ENCODE data around the gene ADARB2.
"Not testable (repeated sequence)": the region's sequence is repeated elsewhere in the genome, so short reads cannot be mapped to it uniquely, and the experiment has no call there.

The ADARB2 gene

DNA sequence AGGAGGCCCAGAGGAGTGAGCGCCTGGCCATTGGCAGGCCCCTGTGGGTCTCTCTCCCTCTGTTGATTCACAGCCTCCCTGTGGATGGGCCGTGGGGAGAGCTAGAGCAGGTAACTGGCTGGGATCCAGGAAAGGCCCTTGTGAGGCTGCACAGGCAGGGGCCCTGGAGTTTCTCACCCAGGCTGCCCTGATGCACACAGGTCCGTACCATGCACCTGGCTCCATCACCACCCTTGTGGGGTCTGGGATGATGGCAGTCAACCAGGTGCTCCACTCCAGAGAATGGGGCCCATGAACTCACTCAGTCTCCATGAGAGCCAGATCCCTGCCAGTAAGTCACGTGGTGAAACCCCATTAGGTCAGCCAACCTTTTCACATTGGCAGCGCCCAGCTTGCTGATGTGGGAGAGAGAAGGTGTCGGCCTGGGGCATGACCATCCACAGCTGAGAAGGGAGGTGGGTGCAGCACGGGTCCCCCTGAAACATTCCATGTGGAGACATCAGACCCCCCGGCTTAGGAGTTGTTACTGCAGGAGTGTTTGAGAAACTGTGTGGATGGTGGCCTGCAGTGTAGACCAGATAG is 320.8 kb downstream of the ADARB2 start:
- DNase-seq (ENCODE audit: low read depth in 2 of 3, low spot score in 1 of 3), result no peak

DNA sequence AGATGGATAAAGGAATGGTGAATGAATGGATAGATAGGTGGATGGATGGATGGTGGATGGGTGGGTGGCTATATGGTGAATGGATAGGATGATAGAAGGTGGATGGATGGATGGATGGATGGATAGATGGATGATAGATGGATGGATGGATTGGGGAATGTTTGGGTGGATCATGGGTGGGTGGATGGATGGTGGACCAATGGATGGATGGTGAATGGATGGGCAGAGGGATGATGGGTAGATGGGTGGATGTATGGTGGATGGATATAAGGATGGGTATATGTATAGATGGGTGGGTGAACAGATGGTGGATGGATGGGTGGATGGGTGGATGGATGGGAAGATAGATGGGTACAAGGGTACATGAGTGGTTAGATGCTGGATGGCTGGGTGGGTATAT is 322.4 kb downstream of the ADARB2 start:
- no peak for DNase-seq (ENCODE audit: low read depth in 2 of 3, low spot score in 1 of 3)

DNA sequence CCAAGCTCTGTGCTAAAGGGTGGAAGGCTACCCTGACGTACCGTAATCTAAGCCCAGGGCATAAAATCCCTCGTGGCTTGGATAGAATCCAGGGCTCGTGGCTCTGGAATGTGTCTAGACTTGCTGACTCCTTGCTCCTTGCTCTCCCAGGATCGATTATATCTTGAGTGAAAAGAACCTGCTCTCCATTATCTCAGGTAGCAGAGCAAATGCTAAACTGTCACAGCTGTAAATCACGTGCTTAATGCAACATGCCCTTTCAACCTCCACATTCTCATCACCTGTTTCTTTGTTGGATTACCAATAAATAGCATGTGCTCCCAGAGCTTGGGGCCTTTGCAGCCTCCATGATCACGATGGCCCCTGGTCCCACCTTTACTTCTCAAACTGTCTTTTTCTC is 323.0 kb downstream of the ADARB2 start:
- not testable (repeated sequence) for DNase-seq (ENCODE audit: low read depth in 2 of 3, low spot score in 1 of 3)

DNA sequence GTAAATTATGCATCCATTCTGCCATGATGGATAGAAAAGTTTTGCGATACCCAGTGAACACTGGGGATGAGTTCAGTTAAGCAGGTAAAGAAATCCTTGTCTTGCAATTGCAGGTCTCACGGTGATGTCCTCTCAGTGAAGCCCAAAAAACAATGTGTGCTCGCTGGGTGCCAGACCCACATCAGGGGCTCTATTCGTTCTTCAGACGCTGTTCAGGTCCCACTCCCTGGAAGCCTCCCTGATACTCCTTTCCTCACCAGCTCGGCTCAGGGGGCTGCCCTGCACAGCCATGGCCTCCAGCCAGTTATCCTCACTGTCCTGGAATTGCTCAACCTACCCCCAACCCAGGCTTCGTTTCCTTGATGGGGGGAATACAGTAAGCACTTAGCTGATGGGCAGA is 323.5 kb downstream of the ADARB2 start:
- DNase-seq (ENCODE audit: low read depth in 2 of 3, low spot score in 1 of 3), result no peak

DNA sequence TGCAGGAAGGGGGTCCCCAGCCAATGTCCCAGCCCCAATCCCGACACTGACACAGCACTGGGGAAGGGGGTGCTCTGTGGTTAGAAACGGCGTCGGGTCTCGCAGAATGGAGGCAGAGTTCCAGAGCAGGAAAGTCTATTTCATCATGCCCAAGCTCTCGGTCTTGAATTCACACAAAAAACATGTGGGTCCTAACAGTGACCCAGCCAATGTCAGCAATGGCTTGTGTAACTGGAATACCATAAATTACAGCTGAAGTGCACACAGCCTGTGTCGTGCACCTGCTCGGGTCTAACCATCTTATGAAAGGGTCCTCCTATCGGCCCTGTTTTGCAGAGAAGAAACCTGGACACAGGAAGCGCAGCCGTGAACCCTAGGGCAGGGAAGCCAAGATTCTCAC is 324.1 kb downstream of the ADARB2 start:
- no peak for DNase-seq (ENCODE audit: low read depth in 2 of 3, low spot score in 1 of 3)

DNA sequence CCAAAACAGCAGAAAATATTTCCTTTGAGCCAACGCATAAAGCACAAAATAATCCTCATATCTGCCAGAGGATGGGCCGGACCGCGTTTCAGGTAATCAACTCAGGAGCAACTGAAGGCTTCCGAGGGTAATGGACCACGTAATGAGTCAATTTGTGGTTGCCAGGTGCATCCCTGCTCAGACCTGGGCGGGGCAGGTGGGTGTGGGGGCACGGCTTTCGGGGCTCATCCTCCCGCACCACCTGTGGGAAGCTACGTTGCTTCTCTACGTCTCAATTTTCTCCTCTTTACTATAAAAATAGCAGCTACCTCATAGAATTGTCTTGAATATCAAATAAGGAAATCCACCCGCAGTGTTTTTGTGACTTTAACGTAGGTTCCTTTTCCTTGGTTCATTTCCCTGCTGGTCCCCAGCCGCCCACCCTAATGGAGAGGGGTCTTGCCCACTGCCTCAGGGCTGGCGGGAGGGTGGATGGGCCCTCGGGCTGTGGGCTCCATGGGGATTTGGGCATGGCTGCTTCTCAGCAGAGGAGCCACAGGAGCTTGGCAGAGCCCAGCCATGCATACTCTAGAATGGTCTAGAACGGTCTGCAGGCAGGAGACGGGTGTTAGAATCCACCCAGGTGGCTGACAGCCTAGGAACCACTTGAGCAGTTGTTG is 324.7 kb downstream of the ADARB2 start:
- no peak for DNase-seq (ENCODE audit: low read depth in 2 of 3, low spot score in 1 of 3)

GRCh38 chr10:1411956-1412355 is 325.4 kb downstream of the ADARB2 start:
- DNase-seq (ENCODE audit: low read depth in 2 of 3, low spot score in 1 of 3), result no peak

GRCh38 chr10:1411451-1411850 is 325.9 kb downstream of the ADARB2 start:
- no peak for DNase-seq (ENCODE audit: low read depth in 2 of 3, low spot score in 1 of 3)

- no peak for DNase-seq (ENCODE audit: low read depth in 2 of 3, low spot score in 1 of 3)
Measured at GRCh38 chr10:1410469-1411395, 326.6 kb downstream of the ADARB2 start.

GRCh38 chr10:1410032-1410431 is 327.3 kb downstream of the ADARB2 start:
- no peak for DNase-seq (ENCODE audit: low read depth in 2 of 3, low spot score in 1 of 3)

DNA sequence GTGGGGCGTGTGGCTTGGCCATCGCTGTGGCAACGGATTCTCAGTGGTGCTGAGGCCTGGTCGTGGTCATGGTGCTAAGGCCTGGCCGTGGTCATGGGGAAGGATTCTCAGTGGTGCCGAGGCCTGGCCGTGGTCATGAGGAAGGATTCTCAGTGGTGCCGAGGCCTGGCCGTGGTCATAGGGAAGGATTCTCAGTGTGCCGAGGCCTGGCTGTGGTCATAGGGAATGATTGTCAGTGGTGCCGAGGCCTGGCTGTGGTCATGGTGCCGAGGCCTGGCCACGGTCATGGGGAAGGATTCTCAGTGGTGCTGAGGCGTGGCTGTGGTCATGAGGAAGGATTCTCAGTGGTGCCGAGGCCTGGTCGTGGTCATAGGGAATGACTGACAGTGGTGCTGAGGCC is 327.9 kb downstream of the ADARB2 start:
- DNase-seq (ENCODE audit: low read depth in 2 of 3, low spot score in 1 of 3), result no peak

DNA sequence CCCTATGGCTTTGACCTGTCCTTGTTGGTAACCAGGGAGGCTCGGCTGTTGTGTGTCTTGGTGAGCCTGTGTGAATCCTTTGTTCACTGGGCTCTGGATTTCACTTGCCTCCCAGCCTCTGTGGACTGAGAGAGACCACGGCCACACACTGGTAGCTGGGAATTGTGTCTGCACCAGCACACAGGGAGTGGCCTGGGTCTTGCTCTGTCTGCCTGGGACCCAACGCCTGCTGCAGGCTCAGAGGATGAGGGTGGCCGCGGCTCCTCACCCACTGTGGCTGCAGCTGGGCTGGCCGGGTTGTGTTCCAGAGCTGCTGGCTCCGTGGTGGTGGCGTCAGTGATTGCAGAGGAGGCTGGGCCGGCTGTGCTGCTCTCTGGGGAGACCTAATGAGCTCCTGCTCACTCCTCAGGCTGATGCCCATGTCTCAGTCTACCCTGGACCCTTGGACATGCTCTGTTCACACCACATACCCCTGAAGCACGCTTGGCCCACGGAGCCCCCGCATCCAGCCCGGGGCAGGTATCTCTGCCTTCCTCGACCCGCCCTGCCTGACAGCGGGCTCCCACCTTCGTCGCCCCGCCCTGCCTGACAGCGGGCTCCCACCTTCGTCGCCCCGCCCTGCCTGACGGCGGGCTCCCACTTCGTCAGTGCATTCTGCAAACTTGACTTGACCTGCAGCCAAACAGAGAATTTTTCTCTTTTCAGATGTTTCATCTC is 328.5 kb downstream of the ADARB2 start:
- DNase-seq (ENCODE audit: low read depth in 2 of 3, low spot score in 1 of 3), result no peak

- DNase-seq (ENCODE audit: low read depth in 2 of 3, low spot score in 1 of 3), result no peak
Measured at GRCh38 chr10:1406967-1407945, 330.1 kb downstream of the ADARB2 start.

- no peak for DNase-seq (ENCODE audit: low read depth in 2 of 3, low spot score in 1 of 3)
Measured at GRCh38 chr10:1406132-1406966, 331.0 kb downstream of the ADARB2 start.

DNA sequence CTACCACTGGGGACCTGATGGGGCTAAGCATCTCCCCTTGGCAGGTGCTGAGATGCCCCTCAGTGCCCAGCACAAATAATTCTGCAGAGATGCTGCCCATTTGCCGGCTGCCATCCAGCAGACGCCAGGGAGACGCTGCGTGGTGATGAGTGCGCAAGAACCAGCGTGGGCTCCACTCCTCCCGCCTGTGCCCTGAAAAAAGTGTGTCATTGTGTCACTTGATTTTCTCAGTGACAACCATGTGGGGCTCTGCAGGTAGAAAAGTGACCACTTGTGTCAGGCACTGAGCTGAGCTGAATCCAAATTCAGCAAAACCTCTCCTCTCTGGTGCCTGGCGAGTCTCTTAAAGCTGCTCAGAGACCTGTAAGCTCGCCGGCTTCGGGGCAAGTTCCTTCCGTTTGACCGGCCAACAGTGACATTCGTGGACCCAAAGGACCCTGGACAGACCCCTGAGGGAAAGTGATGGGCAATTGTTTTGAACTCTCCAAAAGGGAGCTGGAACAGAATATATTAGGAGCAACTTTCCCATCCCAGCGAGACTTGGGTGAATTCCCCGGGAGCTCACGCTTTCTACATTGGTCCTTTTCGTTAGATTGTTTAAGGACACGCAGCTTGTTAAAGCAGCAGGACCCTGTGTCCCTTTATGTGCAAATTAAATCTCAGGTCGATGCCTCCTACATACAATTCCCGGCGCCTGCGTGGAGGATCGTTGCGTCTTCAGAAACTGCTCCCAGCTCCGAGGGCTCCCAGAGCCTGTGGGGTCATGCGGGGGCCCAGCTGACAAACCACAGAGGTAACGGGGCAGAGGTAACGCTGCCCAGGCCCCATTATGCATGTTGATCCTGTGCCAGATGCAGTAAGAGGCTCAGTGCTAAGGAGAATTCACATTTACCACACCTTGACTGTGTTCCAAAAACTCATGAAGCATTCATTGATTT is 332.7 kb downstream of the ADARB2 start:
- no peak for DNase-seq (ENCODE audit: low read depth in 2 of 3, low spot score in 1 of 3)

DNA sequence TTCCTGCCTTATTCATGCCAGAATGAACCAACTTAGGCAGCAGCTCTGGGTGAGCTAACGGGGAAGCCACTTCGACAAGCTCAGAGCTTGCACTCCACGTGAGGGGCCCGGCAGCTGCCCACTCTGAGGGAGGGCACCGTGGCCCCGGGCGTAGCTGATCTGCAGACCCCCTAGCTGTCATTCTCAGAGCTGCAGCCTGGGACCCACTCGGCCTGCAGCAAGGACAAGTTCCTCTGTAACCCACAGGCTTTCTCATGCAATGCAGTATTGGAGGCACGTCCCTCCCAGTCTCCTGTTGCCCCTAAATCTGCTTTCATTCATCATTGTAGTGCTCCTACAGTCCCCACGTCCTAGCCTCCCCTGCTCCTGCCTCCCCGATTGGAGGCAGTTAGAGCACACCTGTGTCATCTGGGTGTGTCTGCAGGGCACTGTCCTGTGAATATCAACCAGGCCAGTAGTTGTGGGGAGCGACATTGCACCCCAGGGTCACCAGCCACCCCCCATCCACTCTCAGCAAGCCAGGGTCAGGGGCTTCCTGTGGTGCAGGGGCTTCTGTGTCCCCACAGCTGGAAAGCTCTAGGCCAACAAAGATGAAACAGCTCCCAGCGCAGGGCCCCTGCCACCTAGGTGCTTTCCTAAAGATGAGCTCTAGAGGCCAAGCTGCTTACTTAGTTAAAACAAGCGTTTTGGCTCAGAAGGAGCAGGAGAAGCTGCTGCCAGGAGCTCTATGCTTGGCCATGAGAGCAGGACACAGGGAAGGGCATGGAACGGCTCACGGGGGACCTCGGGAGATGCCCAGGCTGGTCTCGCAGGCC is 333.6 kb downstream of the ADARB2 start:
- DNase-seq (ENCODE audit: low read depth in 2 of 3, low spot score in 1 of 3), result no peak

- no peak for DNase-seq (ENCODE audit: low read depth in 2 of 3, low spot score in 1 of 3)
Measured at GRCh38 chr10:1402816-1403507, 334.4 kb downstream of the ADARB2 start.
